Measurements from ENCODE around the gene GDI2.

The GDI2 gene

GRCh38 chr10:5757766-5758517, 55.3 kb downstream of the GDI2 start:
- Histone ChIP-seq H3K27me3 (replicated peaks; ENCODE audit: control insufficient read depth, insufficient read depth, low read length) (no peaks in the 10 kb centered on the region), H3K4me3 (replicated peaks; ENCODE audit: low read depth, low read length) (no peak overlapping the region), H3K36me3 (ENCODE audit: control insufficient read depth, insufficient read depth, low read length) (peaks cover 29% of the 10 kb centered on the region)
- TF ChIP-seq CTCF (IDR thresholded peaks at IDR 0.05; ENCODE audit: insufficient read depth, low read length, poor library complexity, severe bottlenecking) = no peak
- no peak for DNase-seq (ENCODE audit: extremely low read depth, insufficient read length)

- Histone ChIP-seq H3K27me3 (replicated peaks; ENCODE audit: control insufficient read depth, insufficient read depth, low read length) (no peaks in the 10 kb centered on the region), H3K36me3 (ENCODE audit: control insufficient read depth, insufficient read depth, low read length) (peaks cover 15% of the 10 kb centered on the region), H3K4me3 (replicated peaks; ENCODE audit: low read depth, low read length) (no peak overlapping the region)
- DNase-seq (ENCODE audit: extremely low read depth, insufficient read length) = no peak
- no peak for TF ChIP-seq CTCF (IDR thresholded peaks at IDR 0.05; ENCODE audit: insufficient read depth, low read length, poor library complexity, severe bottlenecking)
These were observed 60.8 kb downstream of the GDI2 start for GRCh38 chr10:5752301-5752871.

GRCh38 chr10:5751601-5752253, 61.5 kb downstream of the GDI2 start:
- DNase-seq (ENCODE audit: extremely low read depth, insufficient read length) = no peak
- Histone ChIP-seq H3K27me3 (replicated peaks; ENCODE audit: control insufficient read depth, insufficient read depth, low read length) (no peaks in the 10 kb centered on the region), H3K36me3 (ENCODE audit: control insufficient read depth, insufficient read depth, low read length) (peaks cover 11% of the 10 kb centered on the region), H3K4me3 (replicated peaks; ENCODE audit: low read depth, low read length) (no peak overlapping the region)
- no peak for TF ChIP-seq CTCF (IDR thresholded peaks at IDR 0.05; ENCODE audit: insufficient read depth, low read length, poor library complexity, severe bottlenecking)

- no peak for DNase-seq (ENCODE audit: extremely low read depth, insufficient read length)
- H3K36me3 ChIP-seq (ENCODE audit: control insufficient read depth, insufficient read depth, low read length) = peaks cover 17% of the 10 kb centered on the region
- TF ChIP-seq CTCF (IDR thresholded peaks at IDR 0.05; ENCODE audit: insufficient read depth, low read length, poor library complexity, severe bottlenecking) = no peak
- no peaks in the 10 kb centered on the region for H3K27me3 ChIP-seq (replicated peaks; ENCODE audit: control insufficient read depth, insufficient read depth, low read length)
- no peak overlapping the region for H3K4me3 ChIP-seq (replicated peaks; ENCODE audit: low read depth, low read length)
These were observed 64.8 kb downstream of the GDI2 start for GRCh38 chr10:5748394-5748803.

- Histone ChIP-seq H3K27me3 (replicated peaks; ENCODE audit: control insufficient read depth, insufficient read depth, low read length) (no peaks in the 10 kb centered on the region), H3K4me3 (replicated peaks; ENCODE audit: low read depth, low read length) (no peak overlapping the region), H3K36me3 (ENCODE audit: control insufficient read depth, insufficient read depth, low read length) (peaks cover 16% of the 10 kb centered on the region)
- no peak for DNase-seq (ENCODE audit: extremely low read depth, insufficient read length)
- TF ChIP-seq CTCF (IDR thresholded peaks at IDR 0.05; ENCODE audit: insufficient read depth, low read length, poor library complexity, severe bottlenecking) = no peak
These were observed 67.0 kb downstream of the GDI2 start for GRCh38 chr10:5746197-5746596.

All from GM06990 (cell line).